GM12892 (cell line): ENCODE data around the gene GRAMD1B.

Experiments
- POLR2A ChIP-seq: IDR thresholded peaks from 2 replicates; pipeline ENCODE4 v1.6.1; 2011; ENCODE audit warnings: low read depth, low read length, control low read depth
- POLR2AphosphoS5 ChIP-seq: IDR thresholded peaks from 2 replicates; pipeline ENCODE4 v1.6.1; 2011; ENCODE audit warnings: low read depth, low read length, control low read depth
- TAF1 ChIP-seq: IDR thresholded peaks from 2 replicates; pipeline ENCODE4 v1.6.1; 2011; ENCODE audit warnings: low read depth, mild to moderate bottlenecking, control low read depth, low read length, borderline replicate concordance

GRCh38 chr11:123404676-123405075 lies 25.4 kb upstream of the GRAMD1B start:
- no peak for TF ChIP-seq POLR2A
- no peak for TF ChIP-seq TAF1
- TF ChIP-seq POLR2AphosphoS5 = no peak
